Tibial nerve (tissue), 3 donors: ENCODE data around the gene SLC15A5.

Experiments
- POLR2A ChIP-seq, 2 donors: fragments of 450-650 bp; IDR thresholded peaks; one replicate each; pipeline ENCODE4 v1.6.1; 2017; ENCODE audit warnings: antibody characterized with exemption in 2 of 2, mild to moderate bottlenecking in 2 of 2, moderate library complexity in 2 of 2
- TF ChIP-seq, protein P1 (sequence below), 5 experiments: fragments of 200-600 bp in 3 of 5; fragments of 450-650 bp in 2 of 5; sonication (generic) in 3 of 5; IDR thresholded peaks; one replicate each; pipeline ENCODE4 v1.5.1; 2016 to 2019; ENCODE audit warnings: antibody characterized with exemption in 5 of 5, mild to moderate bottlenecking in 3 of 5, moderate library complexity in 2 of 5

DNA sequence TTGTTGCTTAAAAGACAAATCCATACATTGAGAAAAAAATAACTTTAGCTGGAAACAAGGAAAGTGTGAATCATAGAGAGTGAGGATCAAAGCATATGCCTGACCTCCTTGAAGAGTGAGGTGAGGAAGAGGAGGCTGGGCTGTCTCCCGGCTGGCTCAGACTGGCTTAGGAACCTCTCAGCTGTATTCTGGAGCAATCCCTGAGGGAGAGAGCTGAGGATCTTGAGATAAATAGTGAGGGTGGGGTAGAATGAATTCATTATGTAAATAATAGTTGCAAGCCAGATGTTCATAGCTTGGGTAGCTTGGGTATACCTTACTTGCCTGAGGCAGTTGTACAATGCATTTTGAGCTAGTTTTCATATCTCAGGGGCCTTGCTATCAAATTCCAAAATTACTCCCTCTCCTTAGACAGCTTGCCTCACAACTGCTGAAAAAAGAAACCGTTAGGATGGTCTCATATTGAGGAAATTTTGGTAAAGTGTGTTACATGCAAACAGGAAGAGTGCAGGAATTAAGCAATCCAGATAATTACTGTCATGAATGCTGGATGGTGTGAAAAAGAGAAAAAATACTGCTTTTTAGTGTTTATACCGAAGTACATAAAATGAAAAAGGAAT, 30.5 kb upstream of the SLC15A5 start:
- TF ChIP-seq POLR2A (IDR thresholded peaks at IDR 0.05) = no peak
- TF ChIP-seq, protein P1, sequence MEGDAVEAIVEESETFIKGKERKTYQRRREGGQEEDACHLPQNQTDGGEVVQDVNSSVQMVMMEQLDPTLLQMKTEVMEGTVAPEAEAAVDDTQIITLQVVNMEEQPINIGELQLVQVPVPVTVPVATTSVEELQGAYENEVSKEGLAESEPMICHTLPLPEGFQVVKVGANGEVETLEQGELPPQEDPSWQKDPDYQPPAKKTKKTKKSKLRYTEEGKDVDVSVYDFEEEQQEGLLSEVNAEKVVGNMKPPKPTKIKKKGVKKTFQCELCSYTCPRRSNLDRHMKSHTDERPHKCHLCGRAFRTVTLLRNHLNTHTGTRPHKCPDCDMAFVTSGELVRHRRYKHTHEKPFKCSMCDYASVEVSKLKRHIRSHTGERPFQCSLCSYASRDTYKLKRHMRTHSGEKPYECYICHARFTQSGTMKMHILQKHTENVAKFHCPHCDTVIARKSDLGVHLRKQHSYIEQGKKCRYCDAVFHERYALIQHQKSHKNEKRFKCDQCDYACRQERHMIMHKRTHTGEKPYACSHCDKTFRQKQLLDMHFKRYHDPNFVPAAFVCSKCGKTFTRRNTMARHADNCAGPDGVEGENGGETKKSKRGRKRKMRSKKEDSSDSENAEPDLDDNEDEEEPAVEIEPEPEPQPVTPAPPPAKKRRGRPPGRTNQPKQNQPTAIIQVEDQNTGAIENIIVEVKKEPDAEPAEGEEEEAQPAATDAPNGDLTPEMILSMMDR (IDR thresholded peaks at IDR 0.05) = no peak
